Endothelial cell of umbilical vein (primary cell): ENCODE data around the gene CCDC3. TPM values are rescaled to one million over a fixed set of nuclear protein-coding genes. Genes with fewer than 3 reads are reported as not detected.

Experiments
- BruUV-seq: library from RNA; stranded (reverse); fragments of 400-500 nt; replicated peaks from 2 replicates; lab custom pipeline; 2021; lab: Mats Ljungman, UMichigan
- CTCF ChIA-PET: fragments of 300-600, 350-600 bp; sonication (Branson Sonifier 250); formaldehyde crosslinking; loops from one replicate; lab custom pipeline; 2021; ENCODE audit warnings: antibody characterized with exemption, inconsistent platforms; lab: Charles Lee
- POLR2A ChIA-PET: fragments of 300-600, 350-600 bp; sonication (Branson Sonifier 250); formaldehyde crosslinking; loops from one replicate; lab custom pipeline; 2021; ENCODE audit warnings: antibody characterized with exemption, inconsistent platforms; lab: Charles Lee
- DNase-seq: peaks from one replicate; pipeline ENCODE4 v3.0.0-alpha.2; 2011; ENCODE audit warnings: low read depth, low spot score
- FAIRE-seq: peaks from 2 replicates; lab custom pipeline; 2011; peaks lifted over from hg19 to GRCh38; lab: Jason Lieb, UNC
- H2AFZ ChIP-seq: 2 replicates; pipeline ENCODE4 v1.6.0; 2012; ENCODE audit warnings: low read depth, low read length, control low read depth, inconsistent platforms
- H3K27ac ChIP-seq: 2 replicates; pipeline ENCODE4 v1.5.1; 2011; ENCODE audit warnings: low read depth, mild to moderate bottlenecking, control low read depth, low read length, moderate library complexity; ENCODE audit not compliant: insufficient read depth
- H3K27me3 ChIP-seq, 2 experiments: 2 replicates each; pipeline versions ENCODE4 v1.6.0 to v1.6.1; 2011; ENCODE audit warnings: low read length in 2 of 2, mixed read lengths in 1 of 2; ENCODE audit not compliant: control insufficient read depth in 2 of 2, insufficient read depth in 2 of 2
- H3K36me3 ChIP-seq, 2 experiments: 2 replicates in 1 of 2; 3 replicates in 1 of 2; pipeline ENCODE4 v1.5.1; 2011; ENCODE audit warnings: low read length in 2 of 2, mild to moderate bottlenecking in 1 of 2, moderate library complexity in 1 of 2; ENCODE audit not compliant: control insufficient read depth in 2 of 2, insufficient read depth in 2 of 2; ENCODE audit errors: extremely low read depth in 1 of 2
- H3K4me1 ChIP-seq: 3 replicates; pipeline ENCODE4 v1.5.1; 2011; ENCODE audit warnings: mild to moderate bottlenecking, low read length; ENCODE audit not compliant: control insufficient read depth, insufficient read depth; ENCODE audit errors: extremely low read depth
- H3K4me2 ChIP-seq: 2 replicates; pipeline ENCODE4 v1.6.1; 2011; ENCODE audit warnings: low read length, control low read depth, mixed read lengths; ENCODE audit not compliant: insufficient read depth
- H3K4me3 ChIP-seq, 3 experiments: fragments of 200-600 bp in 1 of 3; sonication (generic), shearing (Covaris generic) in 1 of 3; replicated peaks in 1 of 3; 2 replicates each; pipeline ENCODE4 v1.5.1; 2011 to 2016; ENCODE audit warnings: control low read depth in 3 of 3, low read length in 3 of 3, mild to moderate bottlenecking in 2 of 3, inconsistent platforms in 1 of 3, low read depth in 1 of 3, moderate library complexity in 1 of 3; ENCODE audit not compliant: insufficient read depth in 1 of 3
- H3K79me2 ChIP-seq: 2 replicates; pipeline ENCODE4 v1.6.0; 2012; ENCODE audit warnings: low read length, inconsistent platforms; ENCODE audit not compliant: control insufficient read depth, insufficient read depth
- H3K9ac ChIP-seq: replicated peaks from 2 replicates; pipeline ENCODE3; 2011; ENCODE audit warnings: low read length, control low read depth; ENCODE audit not compliant: insufficient read depth; ENCODE audit errors: extremely low read depth
- H3K9me1 ChIP-seq: replicated peaks from 3 replicates; pipeline ENCODE4 v1.6.0; 2011; ENCODE audit warnings: mild to moderate bottlenecking, low read length; ENCODE audit not compliant: control insufficient read depth, insufficient read depth; ENCODE audit errors: extremely low read depth
- H3K9me3 ChIP-seq: replicated peaks from 2 replicates; pipeline ENCODE4 v1.5.1; 2012; ENCODE audit warnings: low read length, inconsistent platforms; ENCODE audit not compliant: control insufficient read depth, insufficient read depth
- H4K20me1 ChIP-seq: replicated peaks from 2 replicates; pipeline ENCODE3; 2011; ENCODE audit warnings: mild to moderate bottlenecking, low read length; ENCODE audit not compliant: control insufficient read depth, insufficient read depth; ENCODE audit errors: extremely low read depth
- CTCF ChIP-seq, 2 donors: IDR thresholded peaks; 1 replicate in 1 of 2; 2 replicates in 1 of 2; pipeline ENCODE4 v1.5.1; 2011; ENCODE audit warnings: low read length in 2 of 2, mild to moderate bottlenecking in 2 of 2, moderate library complexity in 2 of 2, control low read depth in 1 of 2, inconsistent platforms in 1 of 2, low read depth in 1 of 2; ENCODE audit not compliant: insufficient read depth in 1 of 2; ENCODE audit errors: extremely low read depth in 1 of 2
- EZH2 ChIP-seq: IDR thresholded peaks from 2 replicates; pipeline ENCODE4 v1.6.1; 2012; ENCODE audit warnings: borderline replicate concordance, low read depth, mild to moderate bottlenecking, moderate library complexity, low read length, inconsistent platforms; ENCODE audit not compliant: severe bottlenecking
- FOS ChIP-seq: IDR thresholded peaks from 2 replicates; pipeline ENCODE4 v1.6.1; 2011; ENCODE audit warnings: mild to moderate bottlenecking, low read length, moderate library complexity, borderline replicate concordance; ENCODE audit not compliant: insufficient read depth
- GATA2 ChIP-seq: IDR thresholded peaks from 2 replicates; pipeline ENCODE4 v1.7.0; 2011; ENCODE audit warnings: low read depth, mild to moderate bottlenecking, moderate library complexity, mixed read lengths, low read length; ENCODE audit not compliant: insufficient read length, insufficient read depth
- JUN ChIP-seq: IDR thresholded peaks from 2 replicates; pipeline ENCODE4 v1.6.1; 2011; ENCODE audit warnings: borderline replicate concordance, low read depth; ENCODE audit not compliant: insufficient read length, insufficient read depth
- MAX ChIP-seq: IDR thresholded peaks from 2 replicates; pipeline ENCODE4 v1.6.1; 2011; ENCODE audit not compliant: insufficient read depth, insufficient read length
- MYC ChIP-seq: IDR thresholded peaks from one replicate; pipeline ENCODE4 v1.6.1; 2011; ENCODE audit warnings: mild to moderate bottlenecking, low read depth, low read length
- POLR2A ChIP-seq: IDR thresholded peaks from 2 replicates; pipeline ENCODE4 v1.6.1; 2012; ENCODE audit warnings: low read depth, mild to moderate bottlenecking, control low read depth, low read length
- POLR2AphosphoS5 ChIP-seq: IDR thresholded peaks from 2 replicates; pipeline ENCODE4 v1.6.1; 2012; ENCODE audit warnings: low read depth, mild to moderate bottlenecking, control low read depth, low read length, moderate library complexity; ENCODE audit not compliant: insufficient read depth
- dilution Hi-C: fragments of 300-500 bp; cut with MboI; formaldehyde crosslinking; loops from one replicate; pipeline ENCODE4 v1.15.0; 2019; ENCODE audit warnings: low sequenced_read_pairs; ENCODE audit not compliant: extremely low pct_ligation_motif_present
- intact Hi-C: fragments of 100-400 bp; cut with micrococcal nuclease; formaldehyde crosslinking; loops from one replicate; pipeline ENCODE4 v1.10.0; 2022
- polyA plus RNA-seq, 4 experiments: library from polyadenylated mRNA; depleted of rRNA in 3 of 4; stranded (reverse) in 3 of 4; unstranded in 1 of 4; fragments of >200 nt; gene quantifications; 2 replicates each; pipeline versions ENCODE4 v1.2.1 to v1.2.3, GENCODE V29; 2011 to 2012; ENCODE audit warnings: missing spikeins in 1 of 4
- total RNA-seq: library from RNA; stranded (reverse); gene quantifications from 2 replicates; pipeline ENCODE4 v1.2.3, GENCODE V29; 2021

Gene CCDC3
- total and polyA plus RNA-seq, 2 donors (not counting 3 experiments of a cell fraction or from before 2014, with no cell fraction given) = 0.90 to 1.4 TPM

- Histone ChIP-seq H3K4me3 (no peak overlapping the region), H3K27me3 (no peaks in the 10 kb centered on the region), H2AFZ (no peak overlapping the region), H3K9ac (no peak overlapping the region), H3K27ac (no peak overlapping the region), H3K9me3 (no peaks in the 10 kb centered on the region), H3K9me1 (no peaks in the 10 kb centered on the region), H4K20me1 (no peaks in the 10 kb centered on the region), H3K36me3 (no peaks in the 10 kb centered on the region), H3K79me2 (no peaks in the 10 kb centered on the region), H3K4me2 (no peak overlapping the region), H3K4me1 (no peaks in the 10 kb centered on the region)
- DNase-seq = no peak
- CTCF ChIA-PET = no interaction called here
- intact Hi-C loops = no loop called here
- no peak for FAIRE-seq
- TF ChIP-seq POLR2A (no peak), EZH2 (no peak), CTCF (IDR thresholded peaks at IDR 0.05; ENCODE audit: extremely low read depth in 1 of 2, insufficient read depth in 1 of 2, low read depth in 1 of 2, low read length in 2 of 2) (no peak), JUN (no peak), POLR2AphosphoS5 (no peak), GATA2 (no peak), MYC (no peak), MAX (no peak), FOS (no peak)
- dilution Hi-C loops = no loop called here
- POLR2A ChIA-PET = no interaction called here
- no TSS peak for BruUV-seq
These were observed 55.1 kb downstream of the CCDC3 start for GRCh38 chr10:12946372-12946771.
